ENCODE measurements around the gene ST3GAL4. TPM values are rescaled to one million over a fixed set of nuclear protein-coding genes. Genes with fewer than 3 reads are reported as not detected.

The ST3GAL4 gene
- total RNA-seq, 4 donors from 2014 or later = 11.8 to 53.3 (median 34.8) TPM

- Histone ChIP-seq H3K27ac (peak overlapping the region in 1 of 2 donors; percentile 6), H3K4me3 (no peak overlapping the region), H3K36me3 (no peaks in the 10 kb centered on the region), H3K9me3 (no peaks in the 10 kb centered on the region), H3K27me3 (no peaks in the 10 kb centered on the region), H3K4me1 (peaks cover 0 to under 1% of the 10 kb centered on the region in 2 donors)
- no peak for TF ChIP-seq POLR2A (IDR thresholded peaks at IDR 0.05)
- no peak for DNase-seq
- intact Hi-C loops (cut with DNase I; ENCODE audit: low total_unique reads) = no loop called here
Observed at GRCh38 chr11:126421271-126421671, 65.8 kb downstream of the ST3GAL4 start.

- no peaks in the 10 kb centered on the region for H3K4me1 ChIP-seq
- H3K9me3 ChIP-seq = no peaks in the 10 kb centered on the region
- no peak overlapping the region for H3K27ac ChIP-seq
Observed at GRCh38 chr11:126422446-126422845, 67.0 kb downstream of the ST3GAL4 start.

GRCh38 chr11:126423154-126423553 is 67.7 kb downstream of the ST3GAL4 start:
- Histone ChIP-seq H3K4me1 (no peaks in the 10 kb centered on the region), H3K9me3 (no peaks in the 10 kb centered on the region), H3K36me3 (no peaks in the 10 kb centered on the region), H3K27me3 (no peaks in the 10 kb centered on the region), H3K27ac (no peak overlapping the region), H3K4me3 (no peak overlapping the region)
- TF ChIP-seq POLR2A (IDR thresholded peaks at IDR 0.05) (no peak), CTCF (IDR thresholded peaks at IDR 0.05) (no peak)
- intact Hi-C loops (cut with DNase I; ENCODE audit: low total_unique reads) = no loop called here
- DNase-seq = no peak

More at GRCh38 chr11:126422446-126422845, 67.0 kb downstream of the ST3GAL4 start:
- TF ChIP-seq POLR2A (IDR thresholded peaks at IDR 0.05) = no peak
- TF ChIP-seq CTCF (IDR thresholded peaks at IDR 0.05) = no peak
- no peak for DNase-seq
- intact Hi-C loops (cut with DNase I; ENCODE audit: low total_unique reads) = no loop called here
- no peaks in the 10 kb centered on the region for H3K27me3 ChIP-seq
- H3K36me3 ChIP-seq = no peaks in the 10 kb centered on the region
- H3K4me3 ChIP-seq = no peak overlapping the region

GRCh38 chr11:126423743-126424142 is 68.3 kb downstream of the ST3GAL4 start:
- H3K27ac ChIP-seq = no peak overlapping the region
- TF ChIP-seq POLR2A (IDR thresholded peaks at IDR 0.05) (no peak), CTCF (IDR thresholded peaks at IDR 0.05) (no peak)

GRCh38 chr11:126424471-126425039 is 69.1 kb downstream of the ST3GAL4 start:
- Histone ChIP-seq H3K27ac (no peak overlapping the region), H3K4me3 (no peak overlapping the region), H3K4me1 (no peaks in the 10 kb centered on the region), H3K36me3 (no peaks in the 10 kb centered on the region), H3K27me3 (no peaks in the 10 kb centered on the region), H3K9me3 (no peaks in the 10 kb centered on the region)
- intact Hi-C loops (cut with DNase I; ENCODE audit: low total_unique reads) = no loop called here
- TF ChIP-seq CTCF (IDR thresholded peaks at IDR 0.05) (no peak), POLR2A (IDR thresholded peaks at IDR 0.05) (no peak)
- no peak for DNase-seq

More at GRCh38 chr11:126423743-126424142, 68.3 kb downstream of the ST3GAL4 start:
- Histone ChIP-seq H3K36me3 (no peaks in the 10 kb centered on the region), H3K9me3 (no peaks in the 10 kb centered on the region), H3K4me1 (no peaks in the 10 kb centered on the region), H3K27me3 (no peaks in the 10 kb centered on the region), H3K4me3 (no peak overlapping the region)
- intact Hi-C loops (cut with DNase I; ENCODE audit: low total_unique reads) = no loop called here
- no peak for DNase-seq

GRCh38 chr11:126426106-126426505 is 70.6 kb downstream of the ST3GAL4 start:
- Histone ChIP-seq H3K27me3 (no peaks in the 10 kb centered on the region), H3K36me3 (no peaks in the 10 kb centered on the region), H3K27ac (no peak overlapping the region), H3K9me3 (no peaks in the 10 kb centered on the region), H3K4me1 (no peaks in the 10 kb centered on the region), H3K4me3 (no peak overlapping the region)
- no peak for DNase-seq
- TF ChIP-seq CTCF (IDR thresholded peaks at IDR 0.05) (no peak), POLR2A (IDR thresholded peaks at IDR 0.05) (no peak)
- intact Hi-C loops (cut with DNase I; ENCODE audit: low total_unique reads) = no loop called here
